HCT116 (cell line): ENCODE data around the gene SPON2.

Experiments
- CEBPB ChIP-seq: IDR thresholded peaks from 2 replicates; pipeline ENCODE4 v1.6.1; 2012; ENCODE audit warnings: low read depth
- MAX ChIP-seq: IDR thresholded peaks from 2 replicates; pipeline ENCODE4 v1.6.1; 2012
- POLR2A ChIP-seq: IDR thresholded peaks from 2 replicates; pipeline ENCODE4 v1.7.0; 2011; ENCODE audit warnings: borderline replicate concordance; ENCODE audit not compliant: insufficient read depth, insufficient read length; ENCODE audit errors: extremely low read depth
- POLR2AphosphoS5 ChIP-seq: IDR thresholded peaks from 2 replicates; pipeline ENCODE4 v1.6.1; 2011; ENCODE audit warnings: mild to moderate bottlenecking, low read depth, low read length, moderate library complexity
- RAD21 ChIP-seq: IDR thresholded peaks from 2 replicates; pipeline ENCODE4 v1.6.1; 2012; ENCODE audit warnings: low read depth, mild to moderate bottlenecking
- SP1 ChIP-seq: IDR thresholded peaks from 2 replicates; pipeline ENCODE4 v1.6.1; 2012; ENCODE audit warnings: low read depth
- TCF7L2 ChIP-seq: IDR thresholded peaks from 2 replicates; pipeline ENCODE4 v1.7.0; 2011; ENCODE audit warnings: borderline replicate concordance, inconsistent platforms; ENCODE audit not compliant: insufficient read depth, insufficient read length; ENCODE audit errors: extremely low read depth
- ZNF274 ChIP-seq: fragments of 200-500 bp; sonication (Bioruptor generic); IDR thresholded peaks from 2 replicates; pipeline ENCODE4 v1.6.1; 2014; ENCODE audit warnings: mild to moderate bottlenecking, low read depth, low read length, inconsistent platforms

- TF ChIP-seq RAD21 (no peak), POLR2AphosphoS5 (no peak), ZNF274 (no peak), POLR2A (no peak), SP1 (no peak), TCF7L2 (no peak), CEBPB (no peak), MAX (no peak)
Observed at GRCh38 chr4:1217366-1217765, 45.0 kb upstream of the SPON2 start.
